MV-4-11 (cell line): ENCODE measurements around the gene KLK14.
A peak's percentile ranks its signal among the peaks of the same experiment; 100 is the strongest.

Source experiments
- DNase-seq: peaks from one replicate; lab custom pipeline; 2025; lab: John Stamatoyannopoulos, UW

Gene KLK14

DNA sequence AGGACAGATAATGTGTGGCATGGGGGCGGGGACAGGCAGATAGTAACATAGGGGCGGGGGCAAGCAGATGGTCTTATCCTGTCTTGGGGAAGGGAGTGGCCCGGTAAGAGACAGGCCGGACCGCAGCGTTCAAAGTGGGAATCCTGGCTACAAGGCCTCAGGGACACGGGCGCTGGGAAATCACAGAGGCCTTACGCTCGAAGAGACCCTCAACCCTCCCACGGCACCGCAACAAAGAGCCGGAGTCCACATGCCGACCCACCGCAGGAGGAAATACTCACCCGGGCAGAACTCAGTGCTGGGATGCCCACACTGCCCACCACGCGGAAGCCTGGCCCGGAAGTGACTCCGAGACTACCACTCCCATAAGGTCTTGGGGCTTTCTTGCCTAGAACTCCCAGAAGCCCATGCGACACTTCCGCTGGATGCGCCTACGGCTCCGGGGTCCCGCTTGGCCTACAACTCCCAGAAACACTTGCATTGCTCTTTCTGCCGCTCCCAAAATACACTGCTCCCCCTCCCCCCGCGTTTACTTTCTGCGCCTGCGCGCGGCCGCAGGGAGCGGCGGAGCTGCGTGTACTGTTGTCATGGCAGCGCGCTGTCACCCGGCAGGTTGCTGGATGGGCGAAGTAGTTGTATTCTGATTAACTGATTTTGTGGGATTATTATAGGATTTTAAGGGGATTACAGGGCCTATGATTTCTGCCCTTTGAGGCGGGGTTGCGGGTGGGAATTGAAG is 25.5 kb upstream of the KLK14 start, which contains the start of gene CTU1:
CTU1 (minus strand) TSS at position 344 of the 739 bp plus-strand sequence. CDS start 3,840 bp downstream, outside the sequence.
- DNase-seq: peak; percentile 100

DNA sequence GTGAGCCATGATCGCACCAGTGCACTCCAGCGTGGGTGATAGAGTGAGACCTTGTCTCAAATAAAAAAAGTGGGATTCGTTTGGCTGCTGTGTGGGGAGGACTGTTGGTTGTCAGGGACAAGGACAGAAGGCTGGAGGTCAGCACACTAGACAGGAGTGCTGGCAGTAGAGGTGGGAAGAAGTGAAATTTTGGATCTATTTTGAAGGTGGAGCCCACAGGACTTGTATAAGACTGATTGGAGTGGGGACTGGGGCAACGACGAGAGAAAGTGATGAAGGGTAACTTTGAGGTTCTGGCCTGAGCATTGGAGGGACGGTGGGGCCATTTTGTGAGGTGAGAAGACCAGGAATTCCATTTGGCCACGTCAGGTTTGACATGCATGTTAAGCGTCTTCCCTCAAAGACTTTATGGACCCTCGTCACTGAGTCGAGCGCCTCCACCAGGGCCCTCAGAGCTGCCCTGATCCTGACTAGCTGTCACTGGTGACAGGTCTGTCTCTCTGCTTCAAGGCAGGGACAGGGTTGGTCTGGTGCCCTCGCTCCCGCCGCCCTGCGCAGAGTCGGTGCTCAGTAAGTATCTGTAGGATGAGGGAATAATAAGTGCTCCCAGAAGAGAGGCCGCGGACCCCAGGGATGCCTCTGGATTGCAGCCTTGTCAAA is 24.8 kb upstream of the KLK14 start:
- DNase-seq: no peak

DNA sequence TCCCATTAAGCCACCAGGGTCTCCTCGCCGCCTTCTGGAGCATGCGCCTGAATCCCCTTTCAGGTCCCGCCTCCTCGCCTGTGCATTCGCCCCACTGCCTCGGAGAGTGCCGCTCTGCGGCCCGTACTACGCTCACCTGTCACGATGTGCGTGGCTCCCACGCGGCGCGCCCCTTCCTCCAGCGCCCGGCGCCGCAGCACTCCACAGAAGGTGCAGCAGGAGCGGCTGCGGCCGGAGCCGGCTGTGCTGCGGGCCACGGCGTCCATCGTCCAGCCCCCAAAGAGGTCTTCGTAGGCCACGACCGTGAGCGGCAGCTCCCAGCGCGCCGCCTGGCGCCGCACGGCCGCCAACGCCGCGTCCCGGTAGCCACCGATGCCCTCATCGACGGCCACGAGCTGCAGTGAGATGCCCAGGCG is 21.2 kb upstream of the KLK14 start:
- no peak for DNase-seq

DNA sequence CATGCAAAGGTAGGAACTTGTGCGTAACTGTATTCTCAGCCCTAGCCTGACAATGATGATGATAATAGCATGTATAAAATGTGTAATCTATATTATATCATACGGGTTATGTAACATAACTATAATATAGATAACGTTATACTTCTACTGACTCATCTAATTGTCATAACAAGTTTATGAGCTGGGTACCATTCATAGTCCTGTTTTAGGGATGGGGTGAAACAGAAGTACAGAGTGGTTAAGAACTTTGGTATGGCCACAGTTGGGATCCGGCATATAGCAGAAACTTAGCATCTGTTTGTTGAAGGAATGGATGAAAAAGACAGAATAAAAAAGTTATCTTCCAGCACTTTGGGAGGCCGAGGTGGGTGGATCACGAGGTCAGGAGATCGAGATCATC is 20.3 kb upstream of the KLK14 start:
- no peak for DNase-seq

DNA sequence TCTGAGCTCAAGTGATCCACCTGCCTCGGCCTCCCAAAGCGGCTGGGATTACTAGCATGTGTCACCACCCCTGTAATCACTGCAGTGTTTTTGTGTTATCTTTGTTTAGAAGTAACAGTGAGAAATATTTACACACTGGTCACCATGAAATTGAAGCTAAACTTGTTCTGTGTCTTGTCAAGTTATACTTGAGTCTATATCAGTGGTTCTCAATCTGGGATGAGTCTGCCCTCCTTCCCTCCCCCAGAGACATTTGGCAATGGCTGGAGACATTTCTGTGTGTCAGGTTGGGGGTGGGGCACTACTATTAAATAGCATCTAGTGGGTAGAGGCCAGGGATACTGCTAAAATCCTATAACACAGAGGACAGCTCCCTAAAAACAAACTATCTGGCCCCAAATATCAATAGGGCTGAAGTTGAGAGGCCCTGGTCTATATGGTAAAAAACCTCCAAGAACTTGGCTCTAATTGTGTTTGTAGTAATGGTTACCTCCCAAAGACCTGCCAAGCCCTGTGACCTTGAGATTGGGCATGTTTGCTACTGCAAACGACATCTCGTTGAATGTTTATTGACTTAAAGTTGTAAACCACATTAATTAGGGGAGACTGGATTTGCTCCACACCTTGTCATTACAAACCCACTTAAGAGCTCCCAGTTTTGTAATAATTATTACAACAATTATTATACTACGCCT is 18.6 kb upstream of the KLK14 start:
- no peak for DNase-seq

DNA sequence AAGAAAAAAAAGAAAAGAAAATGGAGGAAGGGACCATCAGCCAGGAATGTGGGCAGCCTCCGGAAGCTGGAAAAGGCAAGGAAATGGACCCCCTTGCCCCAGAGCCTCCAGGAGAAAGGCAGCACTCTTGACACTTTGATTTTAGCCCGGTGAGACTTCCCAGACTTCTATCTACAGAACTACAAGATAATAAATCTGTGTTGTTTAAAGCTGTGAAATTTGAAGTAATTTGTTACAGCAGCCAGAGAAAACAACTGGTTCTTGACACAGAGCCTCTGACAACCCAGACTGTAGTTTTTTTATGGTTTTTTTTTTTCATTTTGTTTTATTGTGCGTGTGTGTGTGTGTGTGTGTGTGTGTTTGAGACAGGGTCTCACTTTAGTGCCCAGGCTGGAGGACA is 17.9 kb upstream of the KLK14 start:
- no peak for DNase-seq

DNA sequence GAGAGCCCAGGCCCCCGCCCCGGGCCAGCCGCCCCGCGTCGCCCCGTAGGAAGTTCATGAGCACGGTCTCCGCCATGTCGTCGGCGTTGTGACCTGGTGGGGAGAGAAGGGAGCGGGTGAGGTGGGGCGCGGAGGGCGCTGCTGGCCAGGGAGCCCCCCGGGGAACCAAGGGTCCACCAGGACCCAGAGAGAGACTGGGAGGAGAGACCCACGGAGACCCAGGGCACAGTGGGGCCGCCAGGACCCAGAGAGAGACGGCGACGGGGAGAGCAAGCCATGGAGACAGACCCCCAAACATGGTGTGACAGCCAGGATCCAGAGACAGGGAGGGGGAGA is 16.3 kb upstream of the KLK14 start:
- DNase-seq: no peak

DNA sequence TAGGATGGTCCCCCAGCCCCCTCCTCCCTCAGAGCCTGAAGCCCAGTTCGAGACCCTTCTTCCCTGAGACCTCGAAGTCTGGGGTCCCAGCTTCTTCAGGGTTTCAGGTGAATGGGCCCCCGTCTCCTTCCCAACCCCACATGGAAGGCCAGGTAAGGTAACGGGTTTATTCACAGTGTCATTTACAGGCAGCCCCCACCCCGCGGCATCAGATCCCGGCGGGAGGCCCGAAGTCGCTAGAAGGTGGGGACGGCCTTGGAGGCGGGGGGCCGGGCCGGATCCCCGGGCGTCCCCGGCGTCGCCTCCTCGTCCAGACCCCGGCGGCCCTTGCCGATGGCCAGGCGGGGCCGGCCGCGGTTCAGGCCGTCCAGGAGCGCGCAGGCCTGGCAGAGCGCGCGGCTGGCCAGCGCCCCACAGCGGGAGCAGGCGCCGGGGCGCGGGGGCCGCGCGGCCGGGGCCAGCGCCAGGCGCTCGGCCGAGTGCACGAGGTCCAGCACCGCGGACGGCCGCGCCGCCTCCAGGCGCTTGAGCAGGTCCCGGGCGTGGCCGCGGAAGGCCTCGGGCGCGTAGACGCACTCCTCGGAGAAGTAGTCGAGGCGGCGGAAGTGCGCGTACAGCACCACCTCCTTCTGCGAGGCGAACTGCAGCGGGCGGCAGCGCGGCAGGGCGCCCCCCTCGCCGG is 15.8 kb upstream of the KLK14 start:
- DNase-seq: no peak

DNA sequence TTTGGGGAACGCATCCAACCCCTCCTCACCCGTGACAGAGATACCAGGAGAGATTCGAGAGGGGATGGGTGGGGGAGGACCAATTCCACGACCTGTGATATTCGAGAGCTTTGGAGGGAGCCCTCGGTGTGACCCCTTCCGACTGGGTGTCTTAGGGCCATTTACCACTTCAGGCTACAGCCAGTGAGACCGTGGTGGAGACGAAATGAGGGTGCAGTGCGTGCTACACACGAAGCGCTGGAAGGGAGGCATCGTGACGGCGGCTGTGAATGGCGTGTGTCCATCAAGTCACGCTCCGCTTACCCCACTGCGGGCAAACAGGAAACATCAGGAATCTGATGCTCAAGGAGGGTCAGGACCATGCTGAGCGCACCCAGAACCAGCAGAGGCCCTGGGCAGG is 15.1 kb upstream of the KLK14 start:
- no peak for DNase-seq

DNA sequence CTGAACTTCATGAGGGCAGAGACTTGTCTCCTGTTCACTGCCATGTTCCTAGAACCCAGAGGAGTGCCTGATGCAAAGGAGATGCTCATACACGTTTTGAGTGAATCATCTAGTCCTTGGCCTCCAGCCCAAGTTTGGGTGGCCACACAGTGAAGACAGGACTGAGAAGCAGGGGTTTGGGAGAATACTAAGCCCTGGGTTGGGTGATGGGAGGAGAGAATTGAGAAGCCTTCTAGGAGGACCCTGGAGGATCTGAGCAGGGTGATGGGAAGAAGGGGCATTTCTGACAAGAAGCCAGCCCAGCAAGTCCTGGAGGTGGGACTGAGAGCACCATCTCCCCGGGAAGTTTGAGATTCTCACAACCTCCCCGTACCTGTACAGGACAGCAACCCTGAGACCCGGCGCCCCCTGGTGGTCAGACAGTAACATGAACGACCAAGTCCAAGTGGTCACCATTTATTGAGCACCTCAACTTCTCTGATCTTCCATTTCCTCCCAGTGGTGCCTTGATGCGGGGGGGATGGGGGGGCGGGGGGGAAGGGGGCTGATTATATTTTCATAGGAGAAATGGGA is 14.6 kb upstream of the KLK14 start:
- DNase-seq: peak; percentile 34

DNA sequence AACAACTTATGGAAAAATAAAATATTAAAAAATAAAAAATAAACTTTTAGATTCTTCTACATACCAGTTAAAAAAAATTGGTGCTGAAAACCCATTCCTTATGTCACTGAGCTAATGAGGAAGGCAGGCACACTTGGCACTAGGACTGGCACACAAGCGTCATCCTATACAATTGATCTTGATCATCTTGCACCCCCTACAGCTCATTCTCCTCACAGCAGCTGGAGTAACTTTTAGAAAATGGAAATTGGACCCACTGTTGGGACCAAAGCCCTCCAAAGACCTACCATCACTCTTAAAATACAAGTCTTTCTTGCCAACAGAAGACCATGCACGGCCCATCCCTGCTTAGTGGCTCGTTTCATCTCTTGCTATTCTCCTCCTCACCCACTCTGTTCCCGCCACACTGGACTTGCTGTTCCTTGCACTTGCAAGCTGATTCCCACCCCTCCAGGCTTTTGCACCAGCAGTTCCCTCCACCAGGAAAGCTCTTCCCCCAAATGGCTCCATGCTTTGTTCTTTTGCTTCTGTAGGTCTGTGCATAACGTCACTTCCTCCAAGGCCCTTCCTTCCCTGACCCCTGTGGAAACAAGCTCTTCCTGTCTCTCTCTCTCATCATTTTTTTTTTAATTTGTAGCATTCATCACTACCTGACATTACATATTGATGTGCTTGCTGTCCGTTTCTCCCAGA is 13.9 kb upstream of the KLK14 start:
- DNase-seq: peak; percentile 41

DNA sequence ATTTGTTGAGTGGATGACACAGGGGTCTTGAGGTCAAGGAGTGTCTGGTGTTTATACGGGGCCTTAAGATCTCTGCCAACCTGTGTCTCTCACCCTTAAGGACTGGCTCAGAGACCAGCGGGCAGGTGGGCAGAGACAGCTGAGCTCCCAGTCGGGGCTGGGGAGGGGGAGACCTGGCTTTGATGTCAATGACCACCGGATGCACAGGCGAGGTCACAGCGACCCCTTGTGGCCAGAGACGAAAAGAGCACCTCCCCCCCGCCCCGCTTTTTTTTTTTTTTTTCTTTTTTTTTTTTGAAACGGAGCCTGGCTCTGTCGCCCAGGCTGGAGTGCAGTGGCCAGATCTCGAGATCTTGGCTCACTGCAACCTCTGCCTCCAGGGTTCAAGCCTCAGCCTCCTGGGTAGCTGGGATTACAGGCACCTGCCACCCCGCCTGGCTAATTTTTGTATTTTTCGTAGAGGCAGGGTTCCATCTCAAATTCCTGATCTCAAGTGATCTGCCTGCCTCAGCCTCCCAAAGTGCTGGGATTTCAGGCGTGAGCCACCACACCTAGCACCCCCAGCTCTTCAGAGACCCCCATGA is 12.1 kb upstream of the KLK14 start:
- peak; percentile 21 for DNase-seq

DNA sequence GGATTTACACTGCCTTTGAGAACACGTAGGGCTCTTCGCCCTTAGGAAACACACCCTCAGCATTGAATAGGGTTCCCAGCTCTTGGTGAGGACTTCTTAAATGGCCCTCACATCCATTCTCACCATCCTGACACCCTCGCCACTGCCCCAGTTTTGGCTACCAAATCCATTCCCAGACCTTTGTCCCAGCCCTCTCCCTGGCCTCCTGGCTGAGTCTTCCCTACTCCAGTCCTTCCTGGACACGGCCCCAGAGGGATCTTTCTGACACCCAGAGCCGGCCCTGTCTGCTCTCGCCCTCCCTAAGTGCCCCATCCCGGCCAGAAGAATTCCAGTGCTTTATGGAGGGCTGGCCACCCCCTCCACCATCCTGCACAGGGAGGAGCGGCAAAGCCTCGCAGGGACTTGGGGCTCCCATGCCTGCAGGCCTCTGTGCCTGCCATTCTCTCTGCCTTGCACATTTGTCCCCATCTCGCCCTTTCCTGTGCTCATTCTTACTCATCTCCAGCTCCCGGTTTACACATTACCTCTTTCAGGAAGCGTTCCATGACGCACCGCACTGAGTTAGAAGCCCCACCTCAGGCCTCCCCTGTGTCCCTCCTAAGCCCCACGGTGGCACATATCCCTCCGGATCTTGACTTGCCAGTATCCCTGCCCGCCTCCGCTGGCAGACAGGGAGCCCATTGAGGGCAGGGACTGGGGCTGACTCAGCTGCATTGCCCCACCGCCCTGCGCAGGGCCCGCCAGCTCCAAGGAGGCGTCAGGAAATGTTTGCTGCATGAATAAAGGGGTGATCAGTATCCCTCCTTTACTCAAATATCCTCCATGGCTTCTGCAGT is 11.0 kb upstream of the KLK14 start:
- no peak for DNase-seq

DNA sequence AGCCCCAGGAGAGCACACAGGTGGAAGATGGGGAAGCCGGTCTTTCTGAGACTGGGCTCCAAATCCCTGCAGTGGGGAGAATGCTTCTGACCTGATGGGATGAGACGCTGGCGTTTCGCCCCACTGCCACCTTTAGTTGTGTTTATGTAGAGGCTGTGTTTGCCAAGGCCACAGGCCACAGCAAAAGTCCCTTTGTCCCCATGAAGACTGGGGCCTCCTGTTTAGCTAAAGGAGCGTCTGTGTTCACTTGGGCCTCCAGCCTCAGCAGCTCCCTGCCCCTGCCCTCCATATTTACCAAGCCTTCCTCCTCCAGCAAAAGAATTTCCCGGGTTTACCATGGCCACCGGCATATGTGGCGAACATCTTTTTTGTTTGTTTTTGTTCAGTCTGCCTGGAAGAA is 10.4 kb upstream of the KLK14 start:
- DNase-seq: no peak

DNA sequence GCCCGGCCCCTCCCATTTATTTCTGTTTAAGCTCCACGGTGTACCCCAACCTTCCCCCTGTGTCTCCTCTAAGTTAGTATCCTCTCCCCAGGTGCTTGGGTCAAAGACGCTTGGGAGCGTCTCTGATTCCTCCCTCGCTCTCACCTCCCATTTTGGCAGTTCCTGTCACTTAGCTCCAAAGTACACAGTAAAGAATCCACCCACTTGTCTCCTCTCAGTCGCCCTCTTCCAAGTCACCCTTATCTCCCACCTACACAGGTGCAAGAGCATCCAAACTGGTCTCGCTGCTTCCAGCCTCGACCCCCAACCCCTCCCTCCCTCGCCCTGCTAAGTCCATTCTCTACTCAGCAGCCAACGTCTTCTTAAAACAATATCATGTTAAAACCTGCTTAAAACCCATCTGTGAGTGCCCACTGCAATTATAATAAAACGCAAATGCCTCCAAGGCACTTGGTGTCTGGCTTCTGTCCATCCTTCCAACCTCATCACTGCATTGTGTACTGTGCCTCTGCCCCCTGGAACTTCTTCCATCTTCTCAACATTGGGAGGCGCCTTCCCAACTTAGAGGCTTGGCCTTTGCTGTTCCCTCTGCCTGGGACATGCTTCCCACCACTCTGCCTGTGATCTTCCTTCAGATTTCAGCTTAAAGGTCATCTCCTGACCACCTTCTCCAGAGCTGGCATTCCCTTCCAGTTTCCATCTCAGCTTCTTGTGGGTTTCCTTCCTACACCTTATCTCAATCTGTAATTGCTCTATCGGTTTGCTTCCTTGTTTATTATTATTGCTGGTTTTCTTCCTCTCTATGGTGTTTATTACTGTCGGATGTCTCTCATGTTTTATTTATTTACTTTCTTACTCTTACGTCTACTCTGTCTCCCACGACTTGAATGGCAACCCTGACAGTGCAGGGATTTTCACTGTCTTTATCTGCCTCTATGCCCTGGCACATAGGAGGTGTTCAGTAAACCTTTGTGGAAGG is 9.5 kb upstream of the KLK14 start:
- DNase-seq: no peak

DNA sequence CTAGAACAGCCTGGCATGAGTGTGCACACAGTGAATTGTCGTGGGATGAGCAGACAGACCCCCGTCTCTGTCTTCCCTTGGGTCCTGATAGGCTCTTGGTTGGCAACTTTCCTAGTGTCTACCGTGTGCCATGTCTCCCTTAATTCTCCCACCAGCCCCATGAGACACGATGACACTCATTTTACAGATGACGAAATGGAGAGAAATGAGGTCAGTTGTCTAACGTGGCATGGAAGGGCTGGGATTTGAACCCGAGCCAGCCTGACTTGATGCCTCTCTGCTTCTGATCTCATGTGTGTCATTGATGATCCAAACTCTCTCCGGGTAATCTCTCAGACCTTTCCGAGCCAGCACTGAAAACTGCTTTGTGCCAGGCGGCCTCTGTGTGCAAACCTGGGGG is 8.4 kb upstream of the KLK14 start:
- DNase-seq: no peak

DNA sequence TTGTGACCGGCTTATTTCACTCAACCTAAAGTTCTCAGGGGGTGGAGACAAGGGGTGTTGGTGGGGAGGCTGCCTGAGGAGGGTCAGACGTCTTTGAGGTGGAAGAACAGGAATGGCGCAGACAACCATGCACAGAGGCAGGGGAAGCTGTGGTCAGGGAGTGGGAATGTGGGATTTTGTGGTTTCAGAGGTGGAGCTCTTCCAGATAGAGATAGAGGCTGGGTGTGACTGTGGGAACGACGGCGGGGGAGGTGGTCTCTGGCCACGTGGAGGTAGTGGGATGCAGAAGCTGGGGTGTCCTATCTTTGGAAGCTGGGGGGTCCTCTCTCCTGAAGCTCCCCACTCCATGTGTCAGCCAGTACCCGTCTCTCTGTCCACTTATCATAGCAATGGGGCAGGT is 7.8 kb upstream of the KLK14 start:
- DNase-seq: no peak

DNA sequence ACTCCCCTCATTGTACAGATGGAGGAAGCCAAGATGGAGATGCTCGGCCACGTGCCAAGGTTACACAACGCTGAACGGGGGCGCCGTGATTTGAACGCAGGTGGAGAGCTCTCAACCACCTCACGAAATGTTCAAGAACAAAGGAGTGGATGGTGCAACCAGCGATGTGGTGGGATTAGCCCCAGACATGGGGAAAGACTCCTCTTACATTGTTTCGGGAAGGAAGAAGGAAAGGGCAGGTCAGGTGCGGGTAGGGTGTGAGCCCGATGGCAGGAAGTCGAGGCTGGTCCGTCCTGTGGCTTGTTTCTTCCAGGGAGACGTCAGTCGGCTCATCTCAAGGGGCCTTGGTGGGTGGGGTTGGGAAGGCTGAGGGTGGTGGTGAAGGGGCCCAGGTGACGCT is 7.1 kb upstream of the KLK14 start:
- no peak for DNase-seq

DNA sequence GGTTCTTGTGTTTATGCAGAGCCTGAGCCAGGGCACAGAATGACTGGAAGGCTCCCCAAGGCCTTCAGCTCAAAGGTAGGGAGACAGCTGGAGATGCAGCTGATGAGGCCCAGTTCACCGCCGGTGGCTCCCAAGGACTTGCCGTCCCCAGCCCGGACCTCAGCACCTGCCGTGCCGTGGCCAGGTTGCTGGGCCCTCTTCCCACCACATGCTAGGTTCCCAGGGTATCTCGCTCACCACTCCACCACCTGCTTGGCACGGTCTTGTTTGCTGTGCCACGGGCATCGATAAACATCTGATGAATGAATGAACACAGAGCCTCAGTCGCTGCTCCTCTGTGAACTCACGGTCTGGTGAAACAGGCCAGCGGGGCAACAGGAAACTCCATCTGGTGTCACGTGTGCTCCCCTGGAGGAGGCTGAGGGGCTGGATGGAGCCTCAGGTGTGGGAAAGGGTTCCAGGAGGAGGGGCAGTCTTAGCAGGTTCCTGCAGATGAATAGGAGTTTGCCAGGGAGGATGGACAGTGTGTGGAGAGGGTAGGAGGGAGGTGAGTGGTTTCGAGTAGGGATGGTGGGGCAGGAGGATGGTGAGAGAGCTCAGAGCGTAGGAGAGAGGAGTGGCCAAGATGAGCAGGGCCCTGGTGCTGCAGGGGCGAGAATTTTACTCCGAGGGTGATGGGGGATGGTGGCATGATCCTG is 3.6 kb upstream of the KLK14 start:
- DNase-seq: no peak
